B cell (primary cell): Measurements from ENCODE around the gene SHISA7. TPM values are rescaled to one million over a fixed set of nuclear protein-coding genes. Genes with fewer than 3 reads are reported as not detected.

Experiments used
- ATAC-seq: fragments of 200-7000 bp; cut with Tn5 transposase; one replicate; pipeline ENCODE4 v1.10.0; 2021; ENCODE audit warnings: low read depth, mild to moderate bottlenecking, moderate number of reproducible peaks, moderate library complexity
- CTCF ChIA-PET: fragments of 350-600 bp; sonication (Branson Sonifier 250); formaldehyde crosslinking; loops from one replicate; lab custom pipeline; 2021; ENCODE audit warnings: antibody characterized with exemption, inconsistent platforms; lab: Charles Lee
- POLR2A ChIA-PET: fragments of 350-600 bp; sonication (Branson Sonifier 250); formaldehyde crosslinking; loops from one replicate; lab custom pipeline; 2021; ENCODE audit warnings: antibody characterized with exemption; lab: Charles Lee
- DNase-seq: peaks from one replicate; pipeline ENCODE4 v3.0.0; 2013
- H2AFZ ChIP-seq: 2 replicates; pipeline ENCODE4 v1.6.1; 2012; ENCODE audit warnings: mild to moderate bottlenecking, low read depth, low read length; ENCODE audit not compliant: insufficient read depth, poor library complexity, severe bottlenecking
- H3K27ac ChIP-seq, 2 donors: 1 replicate in 1 of 2; 2 replicates in 1 of 2; pipeline ENCODE4 v1.5.1; 2012 to 2013; ENCODE audit warnings: low read length in 2 of 2, mild to moderate bottlenecking in 2 of 2, moderate library complexity in 1 of 2
- H3K27me3 ChIP-seq, 4 experiments: fragments of 200-600 bp in 1 of 4; sonication (generic) in 1 of 4; replicated peaks in 1 of 4; 1 replicate in 2 of 4; 2 replicates in 2 of 4; pipeline versions ENCODE4 v1.6.1 to v1.7.0; 2013 to 2016; ENCODE audit warnings: low read length in 3 of 4, mild to moderate bottlenecking in 2 of 4, mixed read lengths in 1 of 4, moderate library complexity in 1 of 4; ENCODE audit not compliant: insufficient read depth in 4 of 4, control insufficient read depth in 3 of 4; ENCODE audit errors: control extremely low read depth in 1 of 4
- H3K36me3 ChIP-seq, 2 experiments: replicated peaks in 1 of 2; 1 replicate in 1 of 2; 2 replicates in 1 of 2; pipeline versions ENCODE4 v1.6.1 to v1.7.1; 2013; ENCODE audit warnings: low read length in 1 of 2; ENCODE audit not compliant: insufficient read depth in 2 of 2, control insufficient read depth in 1 of 2; ENCODE audit errors: control extremely low read depth in 1 of 2, extremely low read depth in 1 of 2
- H3K4me1 ChIP-seq, 2 donors: fragments of 200-600 bp in 1 of 2; sonication (generic) in 1 of 2; 1 replicate in 1 of 2; 2 replicates in 1 of 2; pipeline versions ENCODE4 v1.5.1 to v1.6.1; 2013 to 2017; ENCODE audit warnings: low read length in 2 of 2; ENCODE audit not compliant: control insufficient read depth in 2 of 2, insufficient read depth in 2 of 2
- H3K4me2 ChIP-seq: replicated peaks from 2 replicates; pipeline ENCODE3; 2012; ENCODE audit warnings: mild to moderate bottlenecking, low read depth, low read length; ENCODE audit not compliant: poor library complexity, severe bottlenecking
- H3K4me3 ChIP-seq, 5 experiments: fragments of 200-600 bp in 1 of 5; sonication (generic) in 1 of 5; 1 replicate in 3 of 5; 2 replicates in 2 of 5; pipeline versions ENCODE4 v1.5.1 to v1.7.0; 2011 to 2016; ENCODE audit warnings: low read length in 4 of 5, mild to moderate bottlenecking in 4 of 5, low read depth in 2 of 5, control low read depth in 1 of 5, moderate library complexity in 1 of 5; ENCODE audit not compliant: insufficient read depth in 1 of 5; ENCODE audit errors: control extremely low read depth in 1 of 5, extremely low read depth in 1 of 5
- H3K79me2 ChIP-seq: fragments of 200-600 bp; sonication (generic); one replicate; pipeline ENCODE4 v1.6.0; 2016; ENCODE audit warnings: low read length; ENCODE audit not compliant: control insufficient read depth, insufficient read depth
- H3K9ac ChIP-seq: fragments of 200-600 bp; sonication (generic); 2 replicates; pipeline ENCODE4 v1.6.1; 2017; ENCODE audit warnings: mild to moderate bottlenecking, low read length, moderate library complexity
- H3K9me3 ChIP-seq, 3 donors: one replicate each; pipeline versions ENCODE4 v1.6.1 to v1.7.1; 2013; ENCODE audit warnings: low read length in 2 of 3; ENCODE audit not compliant: control insufficient read depth in 2 of 3, insufficient read depth in 1 of 3; ENCODE audit errors: control extremely low read depth in 1 of 3
- H4K20me1 ChIP-seq: 2 replicates; pipeline ENCODE4 v1.6.0; 2012; ENCODE audit warnings: mild to moderate bottlenecking, low read length; ENCODE audit not compliant: insufficient read depth, control insufficient read depth, poor library complexity, severe bottlenecking
- H3K27ac Mint-ChIP-seq: one replicate; pipeline ENCODE4 v1.8.0; 2021; ENCODE audit warnings: mixed read lengths
- H3K27me3 Mint-ChIP-seq: one replicate; pipeline ENCODE4 v1.8.0; 2021; ENCODE audit warnings: mixed read lengths
- H3K4me1 Mint-ChIP-seq: one replicate; pipeline ENCODE4 v1.8.0; 2021; ENCODE audit warnings: mixed read lengths
- H3K4me3 Mint-ChIP-seq: one replicate; pipeline ENCODE4 v1.8.0; 2021; ENCODE audit warnings: mixed read lengths
- H3K9me3 Mint-ChIP-seq: one replicate; pipeline ENCODE4 v1.8.0; 2022; ENCODE audit warnings: mixed read lengths; ENCODE audit not compliant: insufficient read depth
- EZH2 ChIP-seq: IDR thresholded peaks from 2 replicates; pipeline ENCODE4 v1.6.1; 2012; ENCODE audit warnings: borderline replicate concordance, low read depth, mild to moderate bottlenecking, moderate library complexity, low read length; ENCODE audit not compliant: insufficient read depth, poor library complexity, severe bottlenecking
- WGBS: methylation state at CpG from one replicate; pipeline ENCODE4 v1.1.5; 2013; ENCODE audit warnings: missing lambda C conversion rate; ENCODE audit not compliant: insufficient coverage; 5-methylcytosine and 5-hydroxymethylcytosine counted together
- intact Hi-C: fragments of 100-400 bp; cut with micrococcal nuclease; formaldehyde crosslinking; loops from one replicate; pipeline ENCODE4 v1.10.0; 2022
- polyA plus RNA-seq: library from polyadenylated mRNA; depleted of rRNA; stranded (reverse); fragments of >200 nt; gene quantifications from 2 replicates; pipeline ENCODE4 v1.2.3, GENCODE V29; 2012
- total RNA-seq, 2 donors: library from RNA; stranded (reverse); fragments of 120-200 nt in 1 of 2; gene quantifications; 1 replicate in 1 of 2; 2 replicates in 1 of 2; pipeline versions ENCODE4 v1.2.3 to v1.2.4, GENCODE V29; 2013 to 2022
- TF ChIP-seq, protein P1 (sequence below): fragments of 200-600 bp; IDR thresholded peaks from one replicate; pipeline ENCODE4 v1.8.0; 2022; ENCODE audit warnings: antibody characterized with exemption, mild to moderate bottlenecking

The SHISA7 gene
- total and polyA plus RNA-seq, 2 donors (not counting 1 experiment from before 2014, with no cell fraction given) = 0.06 TPM; not detected in 1

DNA sequence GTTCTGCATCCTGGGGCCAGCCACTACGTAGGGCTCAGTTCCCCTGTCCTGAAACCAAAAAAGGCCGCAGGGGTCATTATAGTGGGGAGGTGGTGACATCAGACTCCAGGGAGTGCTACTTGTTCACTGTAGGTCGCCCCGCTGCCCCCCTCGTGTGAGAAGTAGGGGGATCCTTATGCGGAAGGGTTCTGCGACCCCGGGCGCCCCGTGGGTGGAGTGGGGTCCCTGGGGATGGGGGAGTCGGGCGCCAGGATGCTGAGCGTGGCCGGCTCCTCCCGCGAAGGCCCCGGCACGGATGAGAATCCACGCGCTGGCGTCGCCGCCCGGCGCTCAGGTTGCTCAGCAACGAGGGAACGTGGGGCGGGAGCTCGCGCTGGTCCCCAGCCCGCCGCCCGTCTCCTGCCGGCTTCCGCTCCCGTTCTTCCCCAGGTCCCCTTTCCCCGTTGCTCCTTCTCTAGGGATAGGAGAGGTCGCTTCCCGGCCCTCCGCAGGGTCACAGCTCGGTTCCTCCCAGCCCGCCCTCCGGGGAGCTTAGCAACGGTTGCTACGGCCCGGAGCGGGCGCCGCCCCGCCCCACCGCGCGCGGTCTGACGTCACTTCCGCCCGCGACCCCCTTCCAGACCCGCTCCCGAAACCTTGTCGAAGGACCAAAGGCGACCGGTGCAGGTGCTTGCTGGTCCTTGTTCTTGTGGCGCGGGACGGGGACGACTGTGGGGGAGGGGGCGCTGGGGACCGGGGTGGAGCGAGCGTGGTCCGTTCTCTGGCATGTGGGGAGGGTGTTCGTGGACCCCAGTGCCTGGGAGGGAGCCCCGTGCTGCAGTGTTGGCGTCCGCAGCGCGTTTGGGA is 41.7 kb upstream of the SHISA7 start, which contains the start of gene NAT14:
Gene NAT14, plus strand, starts transcription at position 596 of the 846 bp plus-strand sequence. CDS start 521 bp downstream, outside the sequence.
- peaks cover 23% of the 10 kb centered on the region for H4K20me1 ChIP-seq
- CTCF ChIA-PET = interaction anchor here (0.6 to 2.8 kb wide), 2 partner anchors 9 to 19 kb away, joined by 3 to 15 read pairs; no protein-coding TSS in a partner anchor
- no peak for TF ChIP-seq EZH2
- TF ChIP-seq, protein P1, sequence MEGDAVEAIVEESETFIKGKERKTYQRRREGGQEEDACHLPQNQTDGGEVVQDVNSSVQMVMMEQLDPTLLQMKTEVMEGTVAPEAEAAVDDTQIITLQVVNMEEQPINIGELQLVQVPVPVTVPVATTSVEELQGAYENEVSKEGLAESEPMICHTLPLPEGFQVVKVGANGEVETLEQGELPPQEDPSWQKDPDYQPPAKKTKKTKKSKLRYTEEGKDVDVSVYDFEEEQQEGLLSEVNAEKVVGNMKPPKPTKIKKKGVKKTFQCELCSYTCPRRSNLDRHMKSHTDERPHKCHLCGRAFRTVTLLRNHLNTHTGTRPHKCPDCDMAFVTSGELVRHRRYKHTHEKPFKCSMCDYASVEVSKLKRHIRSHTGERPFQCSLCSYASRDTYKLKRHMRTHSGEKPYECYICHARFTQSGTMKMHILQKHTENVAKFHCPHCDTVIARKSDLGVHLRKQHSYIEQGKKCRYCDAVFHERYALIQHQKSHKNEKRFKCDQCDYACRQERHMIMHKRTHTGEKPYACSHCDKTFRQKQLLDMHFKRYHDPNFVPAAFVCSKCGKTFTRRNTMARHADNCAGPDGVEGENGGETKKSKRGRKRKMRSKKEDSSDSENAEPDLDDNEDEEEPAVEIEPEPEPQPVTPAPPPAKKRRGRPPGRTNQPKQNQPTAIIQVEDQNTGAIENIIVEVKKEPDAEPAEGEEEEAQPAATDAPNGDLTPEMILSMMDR = no peak
- peaks cover 9% of the 10 kb centered on the region for H3K79me2 ChIP-seq
- H3K27ac ChIP-seq = peak within 1 kb of the TSS; percentile 20 to 70
- Mint-ChIP-seq H3K4me3 (peak within 1 kb of the TSS; percentile 83), H3K27me3 (no peaks in the 10 kb centered on the region), H3K27ac (peak within 1 kb of the TSS; percentile 80), H3K4me1 (peaks cover 15% of the 10 kb centered on the region), H3K9me3 (no peaks in the 10 kb centered on the region)
- WGBS = 2% methylated on average over 74 of the region's 78 CpGs
- no peaks in the 10 kb centered on the region for H3K27me3 ChIP-seq
- DNase-seq (peak; percentile 89), ATAC-seq (peak; percentile 76)
- H3K36me3 ChIP-seq = peaks cover 0 to 2% of the 10 kb centered on the region in 2 experiments
- intact Hi-C loops = loop anchor here (1.0 kb wide), 1 partner anchor 8 kb away; no protein-coding TSS in a partner anchor
- peak within 1 kb of the TSS; percentile 60 for H2AFZ ChIP-seq
- peaks cover 10 to 22% of the 10 kb centered on the region in 2 donors for H3K4me1 ChIP-seq
- H3K4me2 ChIP-seq = peak within 1 kb of the TSS; percentile 87
- peak within 1 kb of the TSS; percentile 3 to 71 (median 55) for H3K4me3 ChIP-seq
- H3K9ac ChIP-seq = peak within 1 kb of the TSS; percentile 68
- POLR2A ChIA-PET = interaction anchor here (0.5 to 2.1 kb wide), 5 partner anchors 8 to 212 kb away, joined by 3 to 30 read pairs (median 3); partner anchors contain the start of genes FIZ1, ZNF628 and ZNF784
- H3K9me3 ChIP-seq = no peaks in the 10 kb centered on the region
